C4-2B (cell line): ENCODE data around the gene CHRM1.

ENCODE experiments used
- ZFX ChIP-seq: fragments of 450-650 bp; IDR thresholded peaks from 2 replicates; pipeline ENCODE4 v1.6.1; 2017
- TF ChIP-seq, protein P1 (sequence below): fragments of 450-650 bp; conservative IDR thresholded peaks from 2 replicates; pipeline ENCODE4 v1.5.1; 2017; ENCODE audit warnings: mild to moderate bottlenecking

DNA sequence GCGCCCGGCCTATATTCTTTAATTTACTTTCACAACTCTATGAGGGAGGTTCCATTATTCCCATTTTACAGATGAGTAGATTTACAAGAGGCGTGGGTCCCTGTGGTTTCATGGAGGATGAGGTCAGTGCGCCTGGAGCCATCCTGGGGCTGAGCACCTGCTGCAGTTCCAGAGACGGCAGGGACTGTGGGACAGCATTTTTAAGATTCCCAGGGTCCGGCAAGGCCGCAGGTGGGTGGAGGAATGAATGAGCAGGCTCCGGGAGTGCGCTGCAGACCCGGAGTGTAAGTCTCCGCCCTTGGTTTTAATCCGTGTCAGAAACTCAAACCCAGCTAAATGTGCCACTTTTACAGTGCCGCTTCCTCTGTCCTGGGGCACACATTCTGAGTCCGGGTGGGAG, 4.1 kb upstream of the CHRM1 start:
- TF ChIP-seq, protein P1, sequence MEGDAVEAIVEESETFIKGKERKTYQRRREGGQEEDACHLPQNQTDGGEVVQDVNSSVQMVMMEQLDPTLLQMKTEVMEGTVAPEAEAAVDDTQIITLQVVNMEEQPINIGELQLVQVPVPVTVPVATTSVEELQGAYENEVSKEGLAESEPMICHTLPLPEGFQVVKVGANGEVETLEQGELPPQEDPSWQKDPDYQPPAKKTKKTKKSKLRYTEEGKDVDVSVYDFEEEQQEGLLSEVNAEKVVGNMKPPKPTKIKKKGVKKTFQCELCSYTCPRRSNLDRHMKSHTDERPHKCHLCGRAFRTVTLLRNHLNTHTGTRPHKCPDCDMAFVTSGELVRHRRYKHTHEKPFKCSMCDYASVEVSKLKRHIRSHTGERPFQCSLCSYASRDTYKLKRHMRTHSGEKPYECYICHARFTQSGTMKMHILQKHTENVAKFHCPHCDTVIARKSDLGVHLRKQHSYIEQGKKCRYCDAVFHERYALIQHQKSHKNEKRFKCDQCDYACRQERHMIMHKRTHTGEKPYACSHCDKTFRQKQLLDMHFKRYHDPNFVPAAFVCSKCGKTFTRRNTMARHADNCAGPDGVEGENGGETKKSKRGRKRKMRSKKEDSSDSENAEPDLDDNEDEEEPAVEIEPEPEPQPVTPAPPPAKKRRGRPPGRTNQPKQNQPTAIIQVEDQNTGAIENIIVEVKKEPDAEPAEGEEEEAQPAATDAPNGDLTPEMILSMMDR, result no peak
- TF ChIP-seq ZFX, result no peak
